ELF-1 (cell line): ENCODE measurements around the gene MACF1.
"Not testable (repeated sequence)": the region's sequence is repeated elsewhere in the genome, so short reads cannot be mapped to it uniquely, and the experiment has no call there.

Source experiments
- DNase-seq: peaks from one replicate; pipeline ENCODE4 v3.0.0-alpha.2; 2016; ENCODE audit warnings: low read depth, low spot score

The MACF1 gene

DNA sequence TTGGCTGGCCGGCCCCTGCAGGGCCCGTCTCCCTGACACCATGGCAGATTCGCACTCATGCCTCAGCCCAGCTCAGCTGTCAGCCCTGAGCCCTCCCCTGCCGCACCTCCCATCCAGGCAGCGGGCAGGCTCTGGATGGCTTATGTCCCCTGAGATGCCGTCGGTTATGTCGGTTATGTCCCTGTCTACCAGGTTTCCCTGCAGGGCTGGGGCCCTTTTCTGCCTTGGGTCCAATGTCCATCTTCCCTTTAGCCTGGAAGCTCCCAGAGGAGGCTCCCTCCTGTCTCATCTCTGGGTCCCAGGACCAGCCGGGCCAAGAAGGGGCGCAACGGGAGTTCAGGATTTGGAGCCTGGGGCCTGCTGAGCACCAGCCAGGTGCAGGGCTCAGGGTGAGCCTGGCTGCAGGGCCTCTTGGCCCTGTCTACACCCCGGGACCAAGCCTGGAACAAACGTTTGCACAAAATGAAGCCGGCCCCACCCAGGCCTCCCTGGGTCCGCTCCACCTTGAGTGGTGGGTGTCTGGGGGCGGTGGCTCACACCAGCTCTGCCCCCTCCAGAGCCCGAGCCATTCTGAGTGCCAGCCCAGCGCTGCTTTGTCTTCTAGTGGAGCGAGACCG is 306.2 kb downstream of the MACF1 start:
- not testable (repeated sequence) for DNase-seq

DNA sequence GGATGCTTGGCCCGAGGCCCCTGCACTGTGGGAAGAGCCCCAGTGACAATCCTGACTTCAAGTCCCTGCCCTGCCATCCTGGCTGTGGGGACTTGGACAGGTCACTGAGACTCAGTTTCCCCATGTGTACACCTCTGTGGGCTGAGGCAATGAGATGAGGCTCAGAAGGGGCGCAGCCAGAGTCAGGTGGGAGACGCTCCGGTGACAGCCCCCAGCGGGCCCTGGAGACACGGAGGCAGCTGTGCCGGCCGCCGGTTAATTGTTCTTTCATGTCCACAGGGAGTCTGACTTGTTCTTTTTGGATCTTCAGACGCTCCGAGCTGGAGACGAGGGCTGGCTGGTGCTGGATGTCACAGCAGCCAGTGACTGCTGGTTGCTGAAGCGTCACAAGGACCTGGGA is 307.0 kb downstream of the MACF1 start:
- DNase-seq, result not testable (repeated sequence)

DNA sequence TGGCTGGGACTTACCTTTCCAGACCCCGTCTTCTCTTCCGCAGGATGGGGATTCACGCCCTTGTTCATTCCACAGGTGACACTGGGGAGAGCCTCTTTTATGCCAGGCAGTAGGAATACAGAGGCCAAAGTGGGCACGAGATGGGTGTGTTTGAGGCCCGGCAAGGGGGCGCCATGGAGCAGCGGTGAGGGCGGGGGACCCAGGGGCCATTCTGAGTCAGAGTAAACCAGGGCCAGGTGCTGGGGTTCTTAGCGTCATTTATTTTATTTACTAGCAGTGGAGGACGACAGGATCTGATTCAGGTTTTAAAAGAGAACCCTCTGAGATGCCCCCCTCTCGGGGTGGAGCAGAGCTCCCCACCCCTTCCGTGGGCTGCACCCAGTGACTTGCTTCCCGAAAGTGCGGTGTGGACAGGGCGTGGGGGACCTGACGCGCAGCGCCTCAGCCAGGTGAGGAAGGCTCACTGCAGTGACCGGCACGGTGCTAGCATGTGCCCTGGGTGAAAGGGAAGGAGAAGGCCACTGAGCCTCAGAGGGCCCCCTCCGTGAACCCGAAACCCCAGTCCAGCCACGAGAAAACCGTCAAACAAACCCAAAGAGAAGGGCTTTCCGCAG is 307.8 kb downstream of the MACF1 start:
- DNase-seq, result not testable (repeated sequence)

DNA sequence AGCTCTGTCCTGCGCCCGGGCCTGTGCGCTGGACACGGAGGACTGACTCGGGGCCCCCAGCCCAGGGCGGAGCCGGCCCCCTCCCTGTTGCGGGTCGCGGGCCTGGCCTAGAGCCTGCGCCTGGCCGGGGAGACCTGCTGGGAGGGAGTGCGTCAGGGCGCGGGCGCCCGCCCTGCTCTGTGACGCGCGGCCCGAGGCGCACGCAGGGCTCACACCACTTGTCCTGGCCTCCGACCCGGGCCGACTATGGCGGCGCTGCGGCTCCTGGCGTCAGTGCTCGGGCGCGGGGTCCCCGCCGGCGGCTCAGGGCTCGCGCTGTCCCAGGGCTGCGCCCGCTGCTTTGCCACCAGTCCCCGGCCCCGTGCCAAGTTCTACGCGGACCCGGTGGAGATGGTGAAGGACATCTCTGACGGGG is 310.2 kb downstream of the MACF1 start:
- peak; percentile 52 for DNase-seq

DNA sequence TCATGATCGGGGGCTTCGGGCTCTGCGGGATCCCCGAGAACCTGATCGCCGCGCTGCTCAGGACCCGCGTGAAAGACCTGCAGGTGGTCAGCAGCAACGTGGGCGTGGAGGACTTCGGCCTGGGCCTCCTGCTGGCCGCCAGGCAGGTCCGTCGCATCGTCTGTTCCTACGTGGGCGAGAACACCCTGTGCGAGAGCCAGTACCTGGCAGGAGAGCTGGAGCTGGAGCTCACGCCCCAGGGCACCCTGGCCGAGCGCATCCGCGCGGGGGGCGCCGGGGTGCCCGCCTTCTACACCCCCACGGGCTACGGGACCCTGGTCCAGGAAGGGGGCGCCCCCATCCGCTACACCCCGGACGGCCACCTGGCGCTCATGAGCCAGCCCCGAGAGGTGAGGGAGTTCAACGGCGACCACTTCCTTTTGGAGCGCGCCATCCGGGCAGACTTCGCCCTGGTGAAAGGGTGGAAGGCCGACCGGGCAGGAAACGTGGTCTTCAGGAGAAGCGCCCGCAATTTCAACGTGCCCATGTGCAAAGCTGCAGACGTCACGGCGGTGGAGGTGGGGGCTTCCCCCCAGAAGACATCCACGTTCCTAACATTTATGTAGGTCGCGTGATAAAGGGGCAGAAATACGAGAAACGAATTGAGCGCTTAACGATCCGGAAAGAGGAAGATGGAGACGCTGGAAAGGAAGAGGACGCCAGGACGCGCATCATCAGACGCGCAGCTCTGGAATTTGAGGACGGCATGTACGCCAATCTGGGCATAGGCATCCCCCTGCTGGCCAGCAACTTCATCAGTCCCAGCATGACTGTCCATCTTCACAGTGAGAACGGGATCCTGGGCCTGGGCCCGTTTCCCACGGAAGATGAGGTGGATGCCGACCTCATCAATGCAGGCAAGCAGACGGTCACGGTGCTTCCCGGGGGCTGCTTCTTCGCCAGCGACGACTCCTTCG is 310.9 kb downstream of the MACF1 start:
- peak; percentile 29 for DNase-seq

DNA sequence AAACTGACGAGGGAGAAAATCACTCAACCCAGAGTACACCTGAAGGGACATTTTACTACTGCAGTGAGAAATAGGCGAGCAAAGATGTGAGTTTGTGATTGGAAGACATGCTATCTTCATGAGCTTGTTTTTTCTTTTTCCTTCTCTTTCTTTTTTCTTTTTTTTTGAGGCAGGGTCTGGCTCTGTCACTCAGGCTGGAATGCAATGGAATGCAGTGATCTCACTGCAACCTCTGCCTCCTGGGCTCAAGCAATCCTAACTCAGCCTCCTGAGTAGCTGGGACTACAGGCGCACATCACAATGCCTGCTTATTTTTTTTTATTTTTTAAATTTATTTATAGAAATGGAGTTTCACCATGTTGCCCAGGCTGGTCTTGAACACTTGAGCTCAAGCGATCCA is 312.3 kb downstream of the MACF1 start:
- peak; percentile 47 for DNase-seq

DNA sequence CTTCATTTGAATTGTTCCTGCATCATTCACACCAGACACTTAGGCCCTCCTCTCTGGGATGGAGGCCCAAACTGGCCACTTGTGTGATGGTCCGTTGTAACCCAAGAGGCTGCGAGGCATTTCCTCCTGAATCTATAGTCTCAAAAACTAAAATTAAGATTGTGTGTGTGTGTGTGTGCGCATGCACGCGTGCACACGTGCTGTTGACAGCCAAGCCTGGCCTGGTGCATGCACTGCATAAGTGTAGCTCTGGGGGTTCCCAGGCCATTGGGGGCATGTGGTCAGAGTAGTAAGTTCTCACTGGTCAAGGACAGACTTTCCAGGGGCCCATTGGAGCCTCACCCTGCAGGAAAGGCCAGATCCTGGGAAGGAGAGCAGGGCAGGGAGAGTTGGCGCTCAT is 313.4 kb downstream of the MACF1 start:
- DNase-seq, result not testable (repeated sequence)

DNA sequence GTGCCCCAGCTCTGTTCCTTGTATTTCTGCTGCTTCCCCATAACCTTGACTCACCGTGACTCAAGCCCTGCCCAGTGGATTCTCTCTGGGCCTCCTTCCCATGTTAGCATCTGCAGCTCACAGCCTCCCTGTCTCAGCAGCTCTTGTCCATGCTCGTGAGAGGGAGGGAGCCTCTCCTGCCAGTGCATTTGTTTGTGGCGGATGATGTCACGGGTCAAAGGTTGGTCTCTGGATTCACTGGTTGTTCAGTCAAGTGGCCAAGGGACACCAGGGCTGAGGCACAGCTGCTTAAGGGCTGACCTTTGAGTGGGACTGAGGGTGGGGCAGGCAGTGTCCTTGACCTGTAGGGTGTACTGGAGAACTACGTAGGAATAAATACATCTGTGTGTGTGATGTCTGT is 314.9 kb downstream of the MACF1 start:
- DNase-seq, result not testable (repeated sequence)

DNA sequence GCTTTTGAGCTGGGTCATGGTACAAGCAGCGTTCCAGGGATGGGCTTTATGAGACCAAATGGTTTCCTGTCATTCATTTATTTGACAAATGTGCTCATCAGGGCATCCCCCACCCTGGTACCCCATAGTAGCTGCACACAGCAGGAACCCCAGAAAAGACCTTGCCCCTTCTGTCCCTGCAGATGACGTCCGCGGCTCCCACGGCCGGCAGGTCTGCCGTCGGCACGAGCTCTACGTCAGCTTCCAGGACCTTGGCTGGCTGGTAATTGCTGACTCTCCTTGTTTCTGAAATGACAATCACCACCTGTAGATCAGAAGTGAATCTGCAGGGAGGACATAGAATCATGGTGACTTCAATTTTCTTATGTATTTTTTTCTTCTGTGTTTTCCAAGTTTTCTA is 317.7 kb downstream of the MACF1 start:
- DNase-seq, result not testable (repeated sequence)

DNA sequence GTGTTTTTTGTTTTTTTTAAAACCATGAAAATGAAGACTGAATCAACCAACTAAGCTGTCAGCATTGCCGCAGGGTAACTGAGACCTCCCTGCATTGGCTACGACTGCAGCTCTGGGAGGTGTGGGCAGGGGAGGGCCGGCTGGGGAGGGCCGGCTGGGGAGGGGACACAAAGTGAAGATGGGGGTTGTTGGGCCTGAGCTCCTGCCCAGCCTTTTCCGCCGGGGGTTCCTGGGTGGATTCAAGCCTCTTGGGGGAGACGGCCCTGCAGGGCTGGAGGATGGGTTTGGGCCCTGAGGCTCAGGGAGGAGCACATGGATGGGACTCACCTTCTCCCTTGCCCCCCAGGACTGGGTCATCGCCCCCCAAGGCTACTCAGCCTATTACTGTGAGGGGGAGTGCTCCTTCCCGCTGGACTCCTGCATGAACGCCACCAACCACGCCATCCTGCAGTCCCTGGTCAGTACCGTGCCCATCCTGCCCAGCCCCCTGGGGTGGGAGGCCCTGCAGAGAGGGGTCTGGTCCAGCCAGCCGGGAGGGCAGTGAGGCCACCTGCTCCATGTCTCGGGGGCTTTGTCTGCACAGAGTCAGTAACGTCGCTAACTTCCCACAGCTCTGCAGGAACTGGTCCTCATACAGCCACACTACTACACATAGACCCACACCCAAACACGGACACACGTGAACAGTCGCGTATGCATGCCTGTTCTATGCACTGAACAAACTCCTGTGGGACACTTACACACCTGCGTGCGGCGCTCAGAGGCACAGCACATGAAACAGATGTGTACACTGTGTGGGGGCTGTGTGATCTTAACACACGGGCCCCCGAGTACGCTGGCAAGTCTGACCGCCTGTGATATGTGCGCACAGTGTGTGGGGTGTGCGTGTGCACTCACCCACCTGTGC is 318.4 kb downstream of the MACF1 start:
- DNase-seq, result no peak

DNA sequence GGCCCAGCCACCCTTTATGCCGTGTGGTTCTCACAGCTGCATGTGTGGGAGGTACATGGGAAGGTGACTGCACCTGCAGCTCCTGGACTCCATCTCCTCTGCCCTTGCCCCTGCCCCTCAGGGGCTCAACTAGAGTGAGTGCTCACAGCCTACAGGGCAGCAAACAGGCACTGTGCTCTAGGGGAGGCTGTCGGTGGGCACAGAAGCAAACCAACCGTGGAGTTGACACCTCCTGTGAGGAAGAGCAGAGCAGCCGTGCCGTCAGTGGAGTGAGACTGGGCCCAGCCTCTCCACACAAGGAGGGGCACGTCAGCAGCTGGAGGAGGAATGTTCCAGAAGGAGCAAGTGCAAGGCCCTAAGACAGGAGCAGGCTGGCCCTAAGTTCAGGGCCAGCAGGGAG is 319.7 kb downstream of the MACF1 start:
- no peak for DNase-seq

DNA sequence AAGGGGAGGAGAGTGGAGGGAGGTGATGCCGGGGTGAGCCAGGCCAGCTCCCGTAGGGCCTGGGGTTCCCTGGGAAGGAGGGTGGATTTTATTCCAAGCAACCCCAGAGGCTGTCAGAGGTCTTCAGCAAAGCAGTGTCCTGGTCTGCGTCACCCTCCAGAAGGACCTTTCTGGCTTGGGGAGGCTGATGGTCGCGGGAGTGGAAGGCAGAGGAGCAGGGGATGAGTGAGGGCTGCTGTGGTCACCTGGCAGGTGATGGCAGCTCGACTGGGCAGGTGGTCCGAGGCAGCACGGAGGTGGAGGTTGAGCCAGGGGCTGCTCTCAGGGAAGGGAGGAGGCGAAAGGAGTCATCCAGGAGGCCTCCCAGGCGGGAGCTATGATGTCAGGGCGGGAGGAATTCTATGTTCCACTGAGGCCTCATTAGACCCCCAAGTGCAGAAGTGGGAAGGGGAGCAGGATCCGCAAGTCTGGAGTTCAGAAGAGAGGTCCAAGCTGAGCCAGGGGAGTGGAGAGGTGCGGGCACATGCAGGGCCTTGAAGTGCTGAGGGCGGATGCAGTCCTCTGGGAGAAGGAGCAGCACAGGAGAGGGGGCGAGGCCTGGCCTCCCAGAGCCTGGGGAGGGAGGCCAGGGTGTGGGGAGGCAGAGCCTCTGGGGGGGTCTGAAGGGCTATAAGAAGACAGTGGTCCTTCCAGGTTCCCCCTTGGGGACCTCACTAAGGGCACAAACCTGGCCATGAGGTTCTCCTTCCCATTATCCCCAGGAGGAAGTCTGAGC is 320.3 kb downstream of the MACF1 start:
- no peak for DNase-seq

DNA sequence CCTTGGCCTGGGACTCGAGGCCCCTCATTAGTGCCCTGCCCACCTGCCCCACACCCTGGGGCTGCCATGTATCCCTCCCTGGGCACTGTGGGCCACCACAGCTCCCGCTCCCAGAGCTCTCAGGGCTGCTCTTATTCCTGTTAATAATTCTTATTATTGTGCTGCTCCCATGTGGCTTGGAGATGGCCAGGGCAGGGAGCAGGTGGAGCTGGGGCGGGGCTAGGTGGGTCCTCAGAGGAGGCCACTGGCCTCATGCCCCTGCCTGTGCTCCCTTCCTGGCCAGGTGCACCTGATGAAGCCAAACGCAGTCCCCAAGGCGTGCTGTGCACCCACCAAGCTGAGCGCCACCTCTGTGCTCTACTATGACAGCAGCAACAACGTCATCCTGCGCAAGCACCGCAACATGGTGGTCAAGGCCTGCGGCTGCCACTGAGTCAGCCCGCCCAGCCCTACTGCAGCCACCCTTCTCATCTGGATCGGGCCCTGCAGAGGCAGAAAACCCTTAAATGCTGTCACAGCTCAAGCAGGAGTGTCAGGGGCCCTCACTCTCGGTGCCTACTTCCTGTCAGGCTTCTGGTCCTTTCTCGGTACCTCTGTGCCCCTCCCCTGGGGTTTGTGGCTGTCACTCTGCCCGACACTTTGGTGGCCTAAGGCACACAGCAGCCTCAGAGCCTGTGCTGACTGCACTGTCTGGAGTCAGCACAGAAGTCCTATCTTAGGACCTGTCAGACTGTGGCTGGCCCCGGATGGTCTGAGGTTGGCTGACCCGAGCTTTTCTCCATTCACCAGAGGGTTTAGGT is 321.1 kb downstream of the MACF1 start:
- DNase-seq, result no peak

DNA sequence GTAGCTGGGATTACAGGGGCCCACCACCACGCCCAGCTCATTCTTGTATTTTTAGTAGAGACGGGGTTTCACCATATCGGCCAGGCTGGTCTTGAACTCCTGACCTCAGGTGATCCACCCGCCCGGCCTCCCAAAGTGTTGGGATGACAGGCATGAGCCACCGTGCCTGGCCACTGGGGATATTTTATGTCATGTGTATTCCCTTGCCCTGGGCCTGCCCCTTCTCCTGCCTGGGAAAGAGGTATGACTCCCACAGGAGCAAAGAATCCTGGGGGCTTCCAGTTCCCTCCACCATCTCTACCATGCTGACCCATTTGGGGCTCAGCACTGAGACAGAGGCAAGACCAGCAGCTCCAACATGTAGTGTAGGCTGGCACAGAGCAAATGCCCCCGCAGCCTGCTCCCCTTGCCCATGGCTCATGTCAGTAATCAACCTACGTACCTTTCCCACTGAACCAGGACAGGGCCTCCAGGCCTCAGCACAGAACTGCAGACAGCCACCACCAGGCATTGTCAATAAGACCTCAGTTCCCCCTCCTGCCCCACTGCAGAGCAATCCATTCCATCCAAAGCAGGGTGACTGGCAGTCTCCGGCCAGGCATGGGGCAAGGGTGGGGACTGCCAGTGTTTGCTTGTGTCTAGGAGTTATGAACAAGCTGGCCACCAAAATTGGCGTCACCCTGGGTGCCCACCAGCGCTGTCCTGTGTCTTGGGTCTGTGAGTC is 322.1 kb downstream of the MACF1 start:
- no peak for DNase-seq

DNA sequence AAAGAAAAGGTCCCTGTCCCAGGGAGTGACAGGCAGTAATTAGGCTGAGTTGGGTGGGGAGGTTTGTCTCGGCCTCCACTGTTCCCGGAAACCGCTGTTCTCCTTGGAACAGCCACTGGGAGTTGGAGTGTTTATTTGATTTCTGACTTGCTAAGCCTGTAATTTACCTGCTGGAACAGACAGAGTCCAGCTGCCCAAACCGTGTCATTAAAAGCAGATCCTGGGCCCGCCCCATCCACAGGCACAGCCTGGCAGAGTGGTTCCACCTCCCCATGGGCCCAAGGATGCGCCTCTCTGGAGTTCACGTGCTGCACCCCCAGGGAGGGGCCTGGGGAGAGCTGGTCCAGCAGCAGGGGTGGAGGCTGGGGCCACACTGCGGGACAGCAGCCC is 322.7 kb downstream of the MACF1 start:
- not testable (repeated sequence) for DNase-seq

DNA sequence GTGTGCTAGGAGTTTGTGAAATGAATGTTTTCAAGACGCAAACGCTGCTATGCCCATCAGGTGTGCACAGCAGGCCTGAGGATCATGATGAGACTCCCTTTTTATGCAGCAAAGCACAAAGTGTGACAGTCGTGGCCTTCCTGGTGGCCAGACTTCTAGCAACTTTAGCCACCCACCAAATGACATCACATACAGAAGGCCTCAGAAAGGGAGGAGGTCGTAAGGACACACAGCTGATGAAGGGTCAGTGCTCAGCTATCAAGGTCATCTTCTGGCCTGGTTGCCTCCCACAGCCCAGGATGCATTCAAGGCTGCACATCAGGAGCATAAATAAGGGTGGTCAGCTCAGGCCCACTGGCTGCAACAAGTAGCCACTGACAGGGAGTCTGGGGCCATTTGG is 323.6 kb downstream of the MACF1 start:
- no peak for DNase-seq

DNA sequence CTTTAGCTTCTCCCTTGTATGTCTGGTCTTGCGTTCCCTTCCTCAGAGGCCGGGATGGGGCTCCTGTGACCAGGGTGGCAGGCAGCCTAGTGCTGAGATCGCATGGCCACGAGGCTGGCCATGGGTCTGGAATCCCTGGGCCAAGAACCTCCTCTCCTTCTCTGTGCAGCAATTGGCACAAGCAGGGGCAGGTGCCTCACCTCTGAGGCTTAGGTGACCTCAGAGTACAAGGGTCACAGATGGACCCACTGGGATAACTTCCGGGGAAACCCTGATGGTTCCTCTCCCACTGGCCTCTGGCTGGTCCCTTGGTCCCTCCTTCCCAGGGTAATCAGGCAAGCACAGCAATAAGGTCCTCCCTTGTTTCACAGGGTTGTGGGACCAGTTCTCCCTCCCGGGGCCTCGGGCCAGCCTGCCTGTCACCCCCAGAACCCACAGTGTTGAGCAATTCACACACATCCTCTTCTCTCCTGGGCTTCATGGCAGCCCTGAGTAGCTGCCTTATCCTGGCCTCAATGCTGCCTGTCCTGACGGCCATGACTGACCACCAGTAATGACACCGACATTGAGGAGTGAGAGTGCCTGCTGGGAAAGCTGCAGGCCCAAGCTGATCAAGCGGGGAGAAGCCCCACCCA is 325.5 kb downstream of the MACF1 start:
- DNase-seq, result no peak

DNA sequence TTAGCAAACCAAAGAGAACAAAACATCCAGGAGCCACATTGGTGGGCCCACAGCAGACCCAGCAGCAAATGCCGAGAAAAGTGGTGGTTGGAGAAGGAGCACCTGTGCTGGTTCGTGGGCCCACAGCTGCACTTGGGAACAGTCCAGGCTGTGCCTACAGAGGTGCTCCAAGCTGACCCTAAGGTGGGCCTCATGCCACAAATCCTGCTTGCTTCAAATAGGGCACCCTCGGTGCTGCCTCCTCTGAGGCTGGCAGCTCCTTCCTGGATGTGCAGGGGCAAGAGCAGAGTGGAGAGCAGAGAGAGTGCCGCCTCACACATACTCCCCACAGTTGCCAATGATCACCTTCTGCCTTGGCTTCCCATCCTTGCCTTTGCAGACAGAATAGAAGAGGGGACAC is 327.0 kb downstream of the MACF1 start:
- DNase-seq, result no peak

DNA sequence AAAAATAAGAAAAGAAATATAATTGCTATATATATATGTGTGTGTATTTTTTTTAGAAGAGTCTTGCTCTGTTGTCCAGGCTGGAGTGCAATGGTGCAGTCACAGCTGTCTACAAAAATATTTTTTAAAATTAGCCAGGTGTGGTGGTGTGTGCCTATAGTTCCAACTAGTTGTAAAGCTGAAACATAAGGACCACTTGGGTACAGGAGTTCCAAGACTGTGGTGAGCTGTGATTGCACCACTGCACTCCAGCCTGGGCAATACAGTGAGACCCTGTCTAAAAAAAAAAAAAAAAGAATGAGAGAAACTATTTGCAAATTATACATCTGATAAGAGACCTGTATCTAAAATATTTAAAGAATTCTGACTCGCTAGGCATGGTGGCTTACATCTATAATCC is 328.9 kb downstream of the MACF1 start:
- DNase-seq, result no peak
